NCI-H748 (cell line): ENCODE measurements around the gene PNMT.
"Not testable (repeated sequence)": the region's sequence is repeated elsewhere in the genome, so short reads cannot be mapped to it uniquely, and the experiment has no call there.

Source experiments
- DNase-seq: peaks from one replicate; lab custom pipeline; 2025; ENCODE audit not compliant: unreplicated experiment; lab: John Stamatoyannopoulos, UW

The PNMT gene

GRCh38 chr17:39687101-39687545 lies 18.9 kb downstream of the PNMT start:
- DNase-seq: no peak

- DNase-seq: peak; percentile 93
These were observed 19.6 kb downstream of the PNMT start, which contains the start of gene PGAP3 for GRCh38 chr17:39687546-39688474. Gene PGAP3, minus strand, starts transcription at chr17:39688057. Its CDS starts 43 bp downstream, at chr17:39688014.

- no peak for DNase-seq
These were observed 20.2 kb downstream of the PNMT start for GRCh38 chr17:39688475-39688835.

GRCh38 chr17:39688945-39689344 lies 20.7 kb downstream of the PNMT start:
- no peak for DNase-seq

- DNase-seq: no peak
These were observed 26.3 kb downstream of the PNMT start for GRCh38 chr17:39694593-39694992.

- no peak for DNase-seq
These were observed 26.8 kb downstream of the PNMT start for GRCh38 chr17:39695089-39695474.

GRCh38 chr17:39696731-39697130 lies 28.5 kb downstream of the PNMT start:
- DNase-seq: no peak

- DNase-seq: no peak
These were observed 29.7 kb downstream of the PNMT start for GRCh38 chr17:39697961-39698360.

GRCh38 chr17:39699157-39699817 lies 31.0 kb downstream of the PNMT start:
- not testable (repeated sequence) for DNase-seq

- no peak for DNase-seq
These were observed 31.5 kb downstream of the PNMT start, which contains the start of gene ERBB2 for GRCh38 chr17:39699818-39700147. Gene ERBB2, plus strand, starts transcription at chr17:39700064. Its CDS starts 175 bp downstream, at chr17:39700239.

GRCh38 chr17:39700148-39700987 lies 32.1 kb downstream of the PNMT start:
- DNase-seq: no peak

- no peak for DNase-seq
These were observed 32.9 kb downstream of the PNMT start for GRCh38 chr17:39701012-39701783.

- no peak for DNase-seq
These were observed 33.6 kb downstream of the PNMT start for GRCh38 chr17:39701784-39702422.

GRCh38 chr17:39702901-39703893 lies 34.9 kb downstream of the PNMT start:
- DNase-seq: no peak

GRCh38 chr17:39703913-39704312 lies 35.7 kb downstream of the PNMT start:
- DNase-seq: no peak

- DNase-seq: no peak
These were observed 36.7 kb downstream of the PNMT start for GRCh38 chr17:39704821-39705551.

GRCh38 chr17:39705786-39706348 lies 37.6 kb downstream of the PNMT start:
- DNase-seq: no peak

- no peak for DNase-seq
These were observed 38.1 kb downstream of the PNMT start for GRCh38 chr17:39706383-39706782.
